Adrenal gland (tissue), 12 donors: ENCODE data around the gene NGLY1. TPM values are rescaled to one million over a fixed set of nuclear protein-coding genes. Genes with fewer than 3 reads are reported as not detected.

Experiments used
- DNase-seq, 7 donors: peaks; one replicate each; pipeline ENCODE4 v3.0.0-alpha.2; 2019 to 2020
- H3K27ac ChIP-seq, 5 donors: fragments of 200-600 bp; sonication (generic) in 4 of 5; 1 replicate in 3 of 5; 2 replicates in 2 of 5; pipeline versions ENCODE4 v1.5.1 to v1.8.0; 2016 to 2020; ENCODE audit warnings: mild to moderate bottlenecking in 1 of 5
- H3K27me3 ChIP-seq: fragments of 200-600 bp; 2 replicates; pipeline ENCODE4 v1.8.0; 2021
- H3K36me3 ChIP-seq, 2 donors: fragments of 200-600 bp; replicated peaks in 1 of 2; 1 replicate in 1 of 2; 2 replicates in 1 of 2; pipeline versions ENCODE4 v1.5.1 to v1.8.0; 2018 to 2022
- H3K4me1 ChIP-seq, 2 donors: fragments of 200-600 bp; replicated peaks in 1 of 2; 1 replicate in 1 of 2; 2 replicates in 1 of 2; pipeline versions ENCODE4 v1.5.1 to v1.8.0; 2018 to 2021
- H3K4me3 ChIP-seq, 4 donors: fragments of 200-600 bp; sonication (generic) in 3 of 4; one replicate each; pipeline ENCODE4 v1.5.1; 2016 to 2018
- H3K9me3 ChIP-seq, 3 donors: fragments of 200-600 bp; sonication (generic) in 1 of 3; replicated peaks in 1 of 3; 1 replicate in 2 of 3; 2 replicates in 1 of 3; pipeline versions ENCODE4 v1.5.1 to v1.8.0; 2016 to 2021
- CTCF ChIP-seq, 6 experiments: fragments of 450-650 bp in 4 of 6; fragments of 200-600 bp in 2 of 6; sonication (generic) in 1 of 6; IDR thresholded peaks; 1 replicate in 5 of 6; 2 replicates in 1 of 6; pipeline versions ENCODE4 v1.5.1 to v1.8.0; 2016 to 2021; ENCODE audit warnings: antibody characterized with exemption in 6 of 6, mild to moderate bottlenecking in 2 of 6, moderate library complexity in 1 of 6
- POLR2A ChIP-seq, 2 donors: fragments of 450-650 bp; IDR thresholded peaks; one replicate each; pipeline ENCODE4 v1.6.1; 2017; ENCODE audit warnings: antibody characterized with exemption in 2 of 2, mild to moderate bottlenecking in 2 of 2, moderate library complexity in 1 of 2
- WGBS, 4 donors: extraction: QIAGEN DNeasy Blood & Tissue Kit in 2 of 4; methylation state at CpG; one replicate each; pipeline versions ENCODE4 v1.1.5 to v1.1.7; 2013 to 2017; 5-methylcytosine and 5-hydroxymethylcytosine counted together
- intact Hi-C, 2 donors: fragments of 100-400 bp; cut with DNase I; formaldehyde crosslinking; loops; one replicate each; pipeline versions ENCODE4 v1.14.1 to v1.15.0; 2022 to 2023
- polyA plus RNA-seq, 3 donors: library from polyadenylated mRNA; stranded (reverse); fragments of 200-250 nt in 2 of 3; fragments of 350-450 nt in 1 of 3; fragmentation: Illumina TruSeq in 1 of 3; extraction: RNeasy Lipid Tissue Mini Kit (QIAGEN cat#74804) in 1 of 3; gene quantifications; one replicate each; pipeline ENCODE4 v1.2.3, GENCODE V29; 2013 to 2014
- total RNA-seq, 9 donors: library from RNA; depleted of rRNA in 4 of 9; stranded (reverse); fragments of >200 nt in 4 of 9; fragments of 120-200 nt in 1 of 9; fragmentation: NEBNext Ultra II Directional in 1 of 9; extraction: Animal tissue kit (Norgen Biotek cat#: 25700) in 1 of 9; gene quantifications; one replicate each; pipeline versions ENCODE4 v1.1.0 to v1.2.4, GENCODE V29; 2013 to 2023
- donor health status: healthy with polysubstance abuse.
- donor health status: Bipolar disorder and iron deficiency.
- donor health status: DM: yes; HTN: yes; CAD: no.
- donor health status: DM: no; HTN: no; CAD: no.
- donor health status: DM: no; HTN: no; CAD: no.
- donor health status: DM: yes; HTN: yes; CAD: no.

The NGLY1 gene
- total and polyA plus RNA-seq, 12 donors, result 13.4 to 55.9 (median 31.3) TPM

- TF ChIP-seq POLR2A (IDR thresholded peaks at IDR 0.05), result no peak
- TF ChIP-seq CTCF (IDR thresholded peaks at IDR 0.05), result no peak
- Histone ChIP-seq H3K4me1 (no peaks in the 10 kb centered on the region), H3K9me3 (no peaks in the 10 kb centered on the region), H3K36me3 (no peaks in the 10 kb centered on the region), H3K4me3 (no peak overlapping the region), H3K27me3 (no peaks in the 10 kb centered on the region), H3K27ac (no peak overlapping the region)
- intact Hi-C loops, result no loop called here
- DNase-seq, result peak in 6 of 7 donors; percentile 17 to 55 (median 44)
These were observed 37.1 kb upstream of the NGLY1 start for GRCh38 chr3:25820366-25820765.

GRCh38 chr3:25818335-25818734 lies 35.1 kb upstream of the NGLY1 start:
- WGBS, 4 donors, result 68 to 81% (median 77%) methylated on average over 4 of the region's 4 CpGs
- no peaks in the 10 kb centered on the region for H3K27me3 ChIP-seq
- no peaks in the 10 kb centered on the region for H3K9me3 ChIP-seq
- DNase-seq, result no peak
- TF ChIP-seq CTCF (IDR thresholded peaks at IDR 0.05) (no peak), POLR2A (IDR thresholded peaks at IDR 0.05) (no peak)
- no peaks in the 10 kb centered on the region for H3K36me3 ChIP-seq
- no peak overlapping the region for H3K4me3 ChIP-seq
- H3K4me1 ChIP-seq, result no peaks in the 10 kb centered on the region
- intact Hi-C loops, result no loop called here
- no peak overlapping the region for H3K27ac ChIP-seq

- no peak for DNase-seq
- Histone ChIP-seq H3K27me3 (no peaks in the 10 kb centered on the region), H3K9me3 (no peaks in the 10 kb centered on the region), H3K4me1 (no peaks in the 10 kb centered on the region), H3K4me3 (no peak overlapping the region), H3K36me3 (no peaks in the 10 kb centered on the region), H3K27ac (no peak overlapping the region)
- TF ChIP-seq POLR2A (IDR thresholded peaks at IDR 0.05) (no peak), CTCF (IDR thresholded peaks at IDR 0.05) (no peak)
- intact Hi-C loops, result no loop called here
- WGBS, 4 donors, result 29 to 65% (median 41%) methylated on average over 1 of the region's 1 CpG
These were observed 34.4 kb upstream of the NGLY1 start for GRCh38 chr3:25817638-25818037.

GRCh38 chr3:25817107-25817506 lies 33.9 kb upstream of the NGLY1 start:
- no peak for TF ChIP-seq CTCF (IDR thresholded peaks at IDR 0.05)
- no peak for TF ChIP-seq POLR2A (IDR thresholded peaks at IDR 0.05)
- intact Hi-C loops, result no loop called here
- H3K27ac ChIP-seq, result no peak overlapping the region
- no peak for DNase-seq
- no peaks in the 10 kb centered on the region for H3K36me3 ChIP-seq
- H3K9me3 ChIP-seq, result no peaks in the 10 kb centered on the region
- H3K27me3 ChIP-seq, result no peaks in the 10 kb centered on the region
- no peak overlapping the region for H3K4me3 ChIP-seq
- 42 to 59% (median 57%) methylated on average over 1 of the region's 1 CpG for WGBS, 4 donors
- no peaks in the 10 kb centered on the region for H3K4me1 ChIP-seq
